ENCODE measurements around the gene TNNT3.

- no peak for TF ChIP-seq HDAC2 (IDR thresholded peaks at IDR 0.05)
- no peak for TF ChIP-seq SMC3 (IDR thresholded peaks at IDR 0.05)
- TF ChIP-seq CEBPB (IDR thresholded peaks at IDR 0.05) = no peak
- TF ChIP-seq NR3C1 (IDR thresholded peaks at IDR 0.05) = no peak
- TF ChIP-seq, protein P1, sequence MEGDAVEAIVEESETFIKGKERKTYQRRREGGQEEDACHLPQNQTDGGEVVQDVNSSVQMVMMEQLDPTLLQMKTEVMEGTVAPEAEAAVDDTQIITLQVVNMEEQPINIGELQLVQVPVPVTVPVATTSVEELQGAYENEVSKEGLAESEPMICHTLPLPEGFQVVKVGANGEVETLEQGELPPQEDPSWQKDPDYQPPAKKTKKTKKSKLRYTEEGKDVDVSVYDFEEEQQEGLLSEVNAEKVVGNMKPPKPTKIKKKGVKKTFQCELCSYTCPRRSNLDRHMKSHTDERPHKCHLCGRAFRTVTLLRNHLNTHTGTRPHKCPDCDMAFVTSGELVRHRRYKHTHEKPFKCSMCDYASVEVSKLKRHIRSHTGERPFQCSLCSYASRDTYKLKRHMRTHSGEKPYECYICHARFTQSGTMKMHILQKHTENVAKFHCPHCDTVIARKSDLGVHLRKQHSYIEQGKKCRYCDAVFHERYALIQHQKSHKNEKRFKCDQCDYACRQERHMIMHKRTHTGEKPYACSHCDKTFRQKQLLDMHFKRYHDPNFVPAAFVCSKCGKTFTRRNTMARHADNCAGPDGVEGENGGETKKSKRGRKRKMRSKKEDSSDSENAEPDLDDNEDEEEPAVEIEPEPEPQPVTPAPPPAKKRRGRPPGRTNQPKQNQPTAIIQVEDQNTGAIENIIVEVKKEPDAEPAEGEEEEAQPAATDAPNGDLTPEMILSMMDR (IDR thresholded peaks at IDR 0.05) = no peak
- no peak for TF ChIP-seq PHF8 (IDR thresholded peaks at IDR 0.05; ENCODE audit: borderline replicate concordance, low read depth)
- TF ChIP-seq, protein P2, sequence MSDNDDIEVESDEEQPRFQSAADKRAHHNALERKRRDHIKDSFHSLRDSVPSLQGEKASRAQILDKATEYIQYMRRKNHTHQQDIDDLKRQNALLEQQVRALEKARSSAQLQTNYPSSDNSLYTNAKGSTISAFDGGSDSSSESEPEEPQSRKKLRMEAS (IDR thresholded peaks at IDR 0.05) = no peak
- no peak for TF ChIP-seq MYC (IDR thresholded peaks at IDR 0.05; ENCODE audit: borderline replicate concordance, low read length)
- TF ChIP-seq USF2 (IDR thresholded peaks at IDR 0.05) = no peak
- no peak for TF ChIP-seq POLR2A (IDR thresholded peaks at IDR 0.05; ENCODE audit: low read length)
- no peak for TF ChIP-seq MAZ (IDR thresholded peaks at IDR 0.05; ENCODE audit: borderline replicate concordance, low read depth, low read length)
- TF ChIP-seq RNF2 (IDR thresholded peaks at IDR 0.05; ENCODE audit: borderline replicate concordance, low read depth) = no peak
- no peak for TF ChIP-seq HOXA7 (CRISPR knock-in tag; IDR thresholded peaks at IDR 0.05)
- TF ChIP-seq, protein P3, sequence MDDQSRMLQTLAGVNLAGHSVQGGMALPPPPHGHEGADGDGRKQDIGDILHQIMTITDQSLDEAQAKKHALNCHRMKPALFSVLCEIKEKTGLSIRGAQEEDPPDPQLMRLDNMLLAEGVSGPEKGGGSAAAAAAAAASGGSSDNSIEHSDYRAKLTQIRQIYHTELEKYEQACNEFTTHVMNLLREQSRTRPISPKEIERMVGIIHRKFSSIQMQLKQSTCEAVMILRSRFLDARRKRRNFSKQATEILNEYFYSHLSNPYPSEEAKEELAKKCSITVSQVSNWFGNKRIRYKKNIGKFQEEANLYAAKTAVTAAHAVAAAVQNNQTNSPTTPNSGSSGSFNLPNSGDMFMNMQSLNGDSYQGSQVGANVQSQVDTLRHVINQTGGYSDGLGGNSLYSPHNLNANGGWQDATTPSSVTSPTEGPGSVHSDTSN (IDR thresholded peaks at IDR 0.05) = no peak
Observed at GRCh38 chr11:1925373-1926155, 6.1 kb downstream of the TNNT3 start.
